A549 (cell line): ENCODE measurements around the gene THBS4.

Experiments
- CTCF ChIP-seq: fragments of >200 bp; sonication (Bioruptor Twin); formaldehyde crosslinking; IDR thresholded peaks from 3 replicates; pipeline ENCODE4 v1.5.1; 2016
- KDM5A ChIP-seq: fragments of 200-600 bp; sonication (generic); IDR thresholded peaks from 2 replicates; pipeline ENCODE4 v1.6.1; 2016; ENCODE audit warnings: antibody characterized with exemption, mild to moderate bottlenecking
- MAZ ChIP-seq: fragments of 150-350 bp; IDR thresholded peaks from 2 replicates; pipeline ENCODE4 v1.6.1; 2014; ENCODE audit warnings: antibody characterized with exemption, low read depth, low read length, borderline replicate concordance
- POLR2A ChIP-seq: IDR thresholded peaks from 2 replicates; pipeline ENCODE4 v1.6.1; 2012; ENCODE audit warnings: mild to moderate bottlenecking, low read length
- POLR2AphosphoS2 ChIP-seq: conservative IDR thresholded peaks from 2 replicates; pipeline ENCODE4 v1.6.1; 2012; ENCODE audit warnings: low read length, improper control_type of control experiment, inconsistent platforms
- RAD21 ChIP-seq, 2 experiments: fragments of >200 bp in 1 of 2; sonication (Bioruptor Twin) in 1 of 2; formaldehyde crosslinking in 1 of 2; IDR thresholded peaks in 1 of 2; conservative IDR thresholded peaks in 1 of 2; 2 replicates in 1 of 2; 3 replicates in 1 of 2; pipeline ENCODE4 v1.6.1; 2012 to 2018; ENCODE audit warnings: inconsistent platforms in 1 of 2
- RCOR1 ChIP-seq: fragments of 150-350 bp; IDR thresholded peaks from 2 replicates; pipeline ENCODE4 v1.6.1; 2014; ENCODE audit warnings: antibody characterized with exemption, low read length, low read depth

- TF ChIP-seq MAZ (no peak), KDM5A (no peak), CTCF (no peak), RAD21 (conservative IDR thresholded peaks at IDR 0.05 in 1 of 2, IDR thresholded peaks at IDR 0.05 in 1 of 2) (no peak), RCOR1 (no peak), POLR2A (no peak), POLR2AphosphoS2 (no peak)
Observed at GRCh38 chr5:80071510-80072021, 36.4 kb downstream of the THBS4 start.
